ENCODE results near the gene CBX4.
"Not testable (repeated sequence)": the region's sequence is repeated elsewhere in the genome, so short reads cannot be mapped to it uniquely, and the experiment has no call there.

Gene CBX4

GRCh38 chr17:79865351-79866210 lies 26.3 kb upstream of the CBX4 start:
- TF ChIP-seq ZNF274 (IDR thresholded peaks at IDR 0.05; ENCODE audit: low read depth, low read length): no peak
- no peak overlapping the region for H3K4me3 ChIP-seq (ENCODE audit: low read length)

DNA sequence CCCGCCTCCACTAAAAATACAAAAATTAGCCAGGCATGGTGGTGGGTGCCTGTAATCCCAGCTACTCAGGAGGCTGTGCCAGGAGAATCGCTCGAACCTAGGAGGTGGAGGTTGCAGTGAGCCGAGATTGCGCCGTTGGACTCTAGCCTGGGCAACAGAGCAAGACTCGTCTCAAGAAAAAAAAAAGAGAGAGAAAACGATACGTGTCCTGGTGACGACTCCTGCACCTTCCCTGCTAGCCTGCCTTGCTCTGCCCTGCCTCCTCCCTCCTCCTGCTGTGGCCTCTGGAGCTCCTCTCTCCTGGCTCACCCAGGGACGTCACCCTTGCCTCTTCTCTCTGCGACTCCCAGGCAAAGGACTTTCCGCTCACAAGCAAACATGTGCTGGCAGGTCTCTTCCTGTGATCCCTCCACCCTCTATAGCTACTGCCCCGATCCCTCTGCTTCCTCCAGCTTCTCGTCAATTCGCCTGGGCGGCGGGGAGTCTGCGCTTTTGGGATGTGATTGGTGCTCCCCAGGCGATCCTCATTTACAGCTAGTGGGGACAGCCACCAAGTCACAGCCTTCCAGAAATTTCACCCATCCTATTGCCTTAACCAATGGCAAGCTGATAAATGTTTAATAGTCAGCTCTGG lies 25.5 kb upstream of the CBX4 start:
- H3K4me3 ChIP-seq (ENCODE audit: low read length): no peak overlapping the region
- no peak for TF ChIP-seq ZNF274 (IDR thresholded peaks at IDR 0.05; ENCODE audit: low read depth, low read length)

- TF ChIP-seq ZNF274 (IDR thresholded peaks at IDR 0.05; ENCODE audit: low read depth, low read length): no peak
- no peak overlapping the region for H3K4me3 ChIP-seq (ENCODE audit: low read length)
These were observed 24.9 kb upstream of the CBX4 start for GRCh38 chr17:79864147-79864546.

DNA sequence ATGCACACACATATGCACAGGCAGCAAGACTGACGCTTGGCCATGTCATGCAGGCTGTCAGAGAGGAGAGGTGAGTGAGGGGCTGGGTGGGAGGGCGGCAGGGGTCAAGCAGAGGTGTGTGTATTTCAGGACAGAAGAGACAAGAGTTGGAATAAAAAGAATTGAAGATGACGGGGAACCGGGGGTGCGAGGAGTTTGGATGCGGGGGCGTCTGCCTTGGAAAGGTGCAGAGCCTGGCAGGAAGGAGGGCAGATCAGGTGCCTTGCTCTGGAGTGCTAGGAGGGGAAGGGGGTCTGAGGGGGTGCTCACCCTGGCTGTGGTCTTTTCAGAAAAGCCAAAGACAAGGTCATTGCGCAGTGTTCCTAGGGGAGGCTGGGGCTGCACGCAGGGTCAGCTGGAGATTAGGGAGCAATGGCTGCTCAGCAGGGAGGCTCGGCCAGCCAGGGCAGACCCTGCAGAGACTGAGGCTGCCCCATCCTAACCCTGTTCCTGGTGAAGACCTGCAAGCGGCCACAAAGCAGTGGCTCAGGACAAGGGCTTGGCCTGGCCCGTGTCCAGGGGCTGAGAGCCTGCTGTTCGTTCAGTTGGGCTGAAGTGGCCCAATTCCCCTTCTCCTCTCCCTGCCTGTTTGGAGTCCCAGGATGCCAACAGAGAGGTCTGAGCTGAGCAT lies 23.7 kb upstream of the CBX4 start:
- no peak overlapping the region for H3K4me3 ChIP-seq (ENCODE audit: low read length)
- TF ChIP-seq ZNF274 (IDR thresholded peaks at IDR 0.05; ENCODE audit: low read depth, low read length): no peak

DNA sequence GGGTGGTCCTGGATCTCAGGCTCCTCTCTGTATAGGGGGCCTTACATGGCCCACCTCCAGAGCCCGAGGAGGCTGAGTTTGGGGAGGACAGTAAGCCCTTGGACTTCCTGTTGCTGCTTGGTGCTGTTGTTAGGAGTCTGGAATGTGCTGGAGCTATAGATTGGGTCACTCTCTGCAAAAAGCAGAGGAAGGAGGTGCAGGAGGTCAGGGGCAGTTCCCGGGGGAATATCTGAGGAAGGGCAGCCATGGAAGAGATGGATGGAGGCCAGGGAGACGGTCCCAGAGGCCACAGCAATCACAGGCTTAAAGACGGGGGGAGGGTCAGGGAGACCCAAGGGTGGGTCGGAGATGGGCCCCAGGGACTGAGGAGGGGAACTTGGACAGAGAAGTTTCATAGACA lies 23.0 kb upstream of the CBX4 start:
- no peak overlapping the region for H3K4me3 ChIP-seq (ENCODE audit: low read length)
- no peak for TF ChIP-seq ZNF274 (IDR thresholded peaks at IDR 0.05; ENCODE audit: low read depth, low read length)

DNA sequence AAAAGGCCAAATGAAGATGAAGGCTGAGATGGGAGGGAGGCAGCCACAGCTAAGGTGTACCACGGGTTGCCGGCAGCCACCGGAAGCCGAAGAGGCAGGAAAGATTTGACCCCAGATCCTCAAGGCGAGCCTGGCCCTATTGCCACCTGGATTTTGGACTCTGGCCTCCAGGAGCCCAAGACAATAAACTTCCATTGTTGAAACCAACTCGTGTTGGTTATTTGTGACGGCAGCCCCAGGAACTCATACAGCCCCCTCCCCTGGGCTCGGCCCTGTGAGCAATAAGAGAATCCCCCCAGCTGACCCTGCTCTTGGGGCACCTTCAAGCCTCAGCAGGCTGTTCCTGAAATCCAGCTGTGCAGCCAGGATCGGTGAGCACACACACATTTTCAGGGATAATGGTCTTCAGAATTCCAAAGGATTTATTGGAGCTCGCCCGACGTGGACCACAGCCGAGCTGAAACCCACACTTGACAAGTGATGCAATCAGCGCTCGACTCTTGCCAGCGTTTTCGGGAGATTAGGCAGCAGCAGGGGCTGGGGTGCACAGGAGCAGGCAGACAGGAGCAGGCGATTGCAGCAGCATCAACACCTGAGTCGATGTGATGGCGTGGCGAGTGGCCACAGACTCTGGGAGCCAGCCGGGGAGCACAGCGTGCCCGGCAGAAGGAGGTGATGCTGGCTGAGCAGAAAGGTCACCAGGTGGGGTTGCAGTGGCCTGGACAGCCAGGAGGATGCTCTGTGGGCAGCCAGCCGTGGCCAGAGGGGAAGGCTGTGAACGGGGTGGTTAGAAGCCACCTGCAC lies 22.4 kb upstream of the CBX4 start:
- no peak overlapping the region for H3K4me3 ChIP-seq (ENCODE audit: low read length)
- no peak for TF ChIP-seq ZNF274 (IDR thresholded peaks at IDR 0.05; ENCODE audit: low read depth, low read length)

DNA sequence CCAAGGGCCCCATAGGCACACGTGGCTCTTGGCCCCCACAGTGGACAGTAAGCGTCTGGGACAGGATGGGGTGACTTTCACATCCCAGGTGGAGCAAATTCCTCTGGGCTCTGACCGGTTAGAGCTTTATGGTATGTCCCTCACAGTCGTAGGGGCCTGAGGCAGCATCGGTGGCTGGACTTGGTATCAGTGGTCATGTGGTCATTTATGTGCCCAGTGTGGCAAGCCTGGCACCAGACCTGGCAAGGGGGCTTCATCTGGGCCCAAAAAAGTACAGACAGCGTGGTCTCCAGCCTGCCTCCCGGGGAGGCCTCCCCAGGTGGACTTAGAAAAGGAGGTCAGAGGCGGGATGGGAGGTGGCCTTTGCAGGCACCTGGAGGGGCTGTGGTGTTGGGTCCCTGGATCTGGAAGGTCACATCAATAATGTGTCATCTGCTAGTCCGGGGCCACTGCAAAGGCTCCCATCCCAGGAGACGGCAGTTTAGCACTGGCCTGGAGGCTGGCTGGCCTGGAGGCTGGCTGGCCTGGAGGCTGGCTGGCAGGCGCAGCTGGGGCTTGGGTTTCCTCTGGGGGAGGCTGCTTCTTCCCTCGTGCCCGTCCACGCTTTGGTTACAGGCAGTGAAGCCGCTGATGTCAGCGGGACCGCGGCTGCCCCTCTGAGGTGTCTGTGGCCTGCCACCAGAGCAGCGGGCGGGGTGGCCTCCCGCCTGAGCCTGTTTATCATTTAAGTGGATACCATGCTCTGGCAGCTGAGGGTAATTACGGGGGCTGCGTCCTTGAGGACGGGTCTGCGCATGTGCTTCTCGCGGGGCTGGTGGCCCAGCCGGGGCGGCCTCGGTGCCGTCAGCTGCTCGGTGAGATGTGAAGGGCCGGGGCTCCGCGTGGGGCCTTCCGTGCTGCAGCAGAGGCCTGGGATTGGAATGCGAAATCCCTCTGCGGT lies 20.7 kb upstream of the CBX4 start:
- no peak for TF ChIP-seq ZNF274 (IDR thresholded peaks at IDR 0.05; ENCODE audit: low read depth, low read length)
- H3K4me3 ChIP-seq (ENCODE audit: low read length): no peak overlapping the region

DNA sequence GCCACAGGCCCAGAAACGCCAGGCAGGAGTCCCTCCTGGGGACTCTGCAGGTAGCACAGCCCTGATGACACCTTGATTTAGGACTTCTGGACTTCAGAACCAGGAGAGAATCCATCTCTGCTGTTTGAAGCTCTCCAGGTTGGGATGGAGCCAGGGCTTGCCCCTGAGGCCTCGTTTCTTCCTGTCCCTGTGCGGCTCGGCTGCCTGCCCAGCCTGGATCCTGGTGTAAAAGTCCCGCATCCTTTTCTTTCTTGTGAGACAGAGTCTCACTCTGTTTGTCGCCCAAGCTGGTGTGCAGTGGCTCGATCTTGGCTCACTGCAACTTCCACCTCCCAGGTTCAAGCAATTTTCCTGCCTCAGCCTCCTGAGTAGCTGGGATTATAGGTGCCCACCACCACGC lies 17.9 kb upstream of the CBX4 start:
- H3K4me3 ChIP-seq (ENCODE audit: low read length): no peak overlapping the region
- no peak for TF ChIP-seq ZNF274 (IDR thresholded peaks at IDR 0.05; ENCODE audit: low read depth, low read length)

GRCh38 chr17:79855331-79856124 lies 16.3 kb upstream of the CBX4 start:
- TF ChIP-seq ZNF274 (IDR thresholded peaks at IDR 0.05; ENCODE audit: low read depth, low read length): no peak
- no peak overlapping the region for H3K4me3 ChIP-seq (ENCODE audit: low read length)

DNA sequence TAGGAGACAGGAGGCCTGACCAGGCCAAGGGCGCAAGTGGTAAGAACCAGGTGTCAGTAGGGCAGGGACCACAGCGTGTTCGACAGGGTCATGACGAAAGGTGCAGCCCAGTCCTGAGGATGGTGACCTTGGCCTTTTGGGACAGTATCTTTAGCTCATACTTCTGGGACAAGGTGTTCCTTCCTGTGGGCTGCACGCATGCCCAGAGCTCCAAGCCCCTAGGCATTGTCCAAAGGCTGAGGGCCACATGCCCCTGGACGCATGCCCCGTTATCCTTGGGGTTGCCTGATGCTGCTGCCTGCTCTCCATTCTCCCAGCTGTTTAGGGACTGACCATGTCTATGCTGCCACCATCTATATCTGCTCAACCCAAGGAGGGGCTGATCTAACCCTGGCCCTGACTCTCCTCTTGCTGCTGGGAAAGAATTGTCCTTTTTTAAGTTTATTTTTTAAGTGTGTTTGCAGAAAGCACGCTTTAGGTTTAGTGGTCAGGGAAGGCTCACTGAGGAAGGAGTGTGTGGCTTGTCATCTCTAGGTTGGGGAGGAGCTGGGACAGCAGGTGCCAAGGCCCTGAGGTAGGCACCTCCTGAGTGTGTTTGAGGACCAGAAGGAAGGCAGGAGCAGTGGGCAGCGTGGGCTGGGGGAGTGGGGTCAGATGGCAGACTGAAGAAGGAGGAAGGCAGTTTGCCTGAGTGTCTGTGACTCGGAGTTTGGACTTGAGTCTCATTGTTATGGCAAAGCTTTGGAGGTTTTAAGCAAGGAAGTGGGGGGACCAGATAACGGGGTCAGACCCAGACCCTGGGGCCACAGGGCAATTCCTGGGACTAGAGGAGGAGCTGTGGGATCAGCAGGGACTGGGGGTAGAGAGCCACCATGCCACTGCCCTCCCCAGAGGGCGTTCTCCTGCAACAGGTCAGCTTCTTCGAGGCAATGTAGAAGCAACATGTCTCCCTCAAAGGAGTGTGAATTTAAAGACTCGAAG lies 15.1 kb upstream of the CBX4 start:
- H3K4me3 ChIP-seq (ENCODE audit: low read length): no peak overlapping the region

GRCh38 chr17:79853168-79853567 lies 13.9 kb upstream of the CBX4 start:
- H3K4me3 ChIP-seq (ENCODE audit: low read length): not testable (repeated sequence)

More for the DNA sequence above, 15.1 kb upstream of the CBX4 start:
- no peak for TF ChIP-seq ZNF274 (IDR thresholded peaks at IDR 0.05; ENCODE audit: low read depth, low read length)
